Mesendoderm (in vitro differentiated cells): Measurements from ENCODE around the gene HECA.
A peak's percentile ranks its signal among the peaks of the same experiment; 100 is the strongest.

Source experiments
- DNase-seq: peaks from one replicate; pipeline ENCODE4 v3.0.0; 2013
- H2AK5ac ChIP-seq: 2 replicates; pipeline ENCODE4 v1.6.1; 2013; ENCODE audit warnings: low read length, inconsistent platforms
- H2BK120ac ChIP-seq: 2 replicates; pipeline ENCODE4 v1.6.1; 2013; ENCODE audit warnings: low read depth, mild to moderate bottlenecking, low read length, moderate library complexity, mixed read lengths
- H2BK15ac ChIP-seq: replicated peaks from 2 replicates; pipeline ENCODE4 v1.6.1; 2013; ENCODE audit warnings: low read depth, mild to moderate bottlenecking, moderate library complexity
- H2BK5ac ChIP-seq: 2 replicates; pipeline ENCODE4 v1.6.1; 2013; ENCODE audit warnings: low read length, inconsistent platforms
- H3K18ac ChIP-seq: 2 replicates; pipeline ENCODE4 v1.6.1; 2013; ENCODE audit warnings: mild to moderate bottlenecking, low read length, mixed read lengths
- H3K23ac ChIP-seq: one replicate; pipeline ENCODE4 v1.6.1; 2013; ENCODE audit warnings: low read length
- H3K27ac ChIP-seq: 2 replicates; pipeline ENCODE4 v1.5.1; 2013; ENCODE audit warnings: low read depth, mild to moderate bottlenecking, inconsistent platforms, low read length, moderate library complexity
- H3K27me3 ChIP-seq: 2 replicates; pipeline ENCODE4 v1.6.1; 2013; ENCODE audit warnings: low read length, control low read depth, mild to moderate bottlenecking, inconsistent platforms; ENCODE audit not compliant: insufficient read depth, poor library complexity
- H3K36me3 ChIP-seq: 2 replicates; pipeline ENCODE4 v1.6.1; 2013; ENCODE audit warnings: low read length, inconsistent platforms; ENCODE audit not compliant: control insufficient read depth, insufficient read depth
- H3K4ac ChIP-seq: one replicate; pipeline ENCODE4 v1.6.1; 2013; ENCODE audit warnings: low read depth, mild to moderate bottlenecking, low read length, moderate library complexity
- H3K4me1 ChIP-seq: 2 replicates; pipeline ENCODE4 v1.6.1; 2013; ENCODE audit warnings: low read depth, low read length, inconsistent platforms; ENCODE audit not compliant: control insufficient read depth
- H3K4me2 ChIP-seq: 2 replicates; pipeline ENCODE4 v1.6.1; 2013; ENCODE audit warnings: low read length
- H3K4me3 ChIP-seq: 2 replicates; pipeline ENCODE4 v1.5.1; 2013; ENCODE audit warnings: mild to moderate bottlenecking, low read length
- H3K56ac ChIP-seq: one replicate; pipeline ENCODE4 v1.6.1; 2013; ENCODE audit warnings: low read length
- H3K79me1 ChIP-seq: 2 replicates; pipeline ENCODE4 v1.6.1; 2013; ENCODE audit warnings: low read length, inconsistent platforms
- H3K79me2 ChIP-seq: 2 replicates; pipeline ENCODE4 v1.6.1; 2013; ENCODE audit warnings: mild to moderate bottlenecking, low read length; ENCODE audit not compliant: control insufficient read depth, insufficient read depth
- H3K9ac ChIP-seq: 2 replicates; pipeline ENCODE4 v1.6.1; 2013; ENCODE audit warnings: low read length, inconsistent platforms
- H4K5ac ChIP-seq: one replicate; pipeline ENCODE4 v1.6.1; 2013; ENCODE audit warnings: low read length
- H4K8ac ChIP-seq: one replicate; pipeline ENCODE4 v1.6.1; 2013; ENCODE audit warnings: low read depth, mild to moderate bottlenecking, control low read depth, low read length, moderate library complexity
- WGBS: extraction: QIAGEN DNeasy Blood & Tissue Kit; methylation state at CpG from one replicate; pipeline ENCODE4 v1.1.7; 2013; ENCODE audit warnings: low lambda C conversion rate, missing lambda C conversion rate; ENCODE audit not compliant: insufficient coverage; ENCODE audit errors: extremely low coverage; 5-methylcytosine and 5-hydroxymethylcytosine counted together

The HECA gene

DNA sequence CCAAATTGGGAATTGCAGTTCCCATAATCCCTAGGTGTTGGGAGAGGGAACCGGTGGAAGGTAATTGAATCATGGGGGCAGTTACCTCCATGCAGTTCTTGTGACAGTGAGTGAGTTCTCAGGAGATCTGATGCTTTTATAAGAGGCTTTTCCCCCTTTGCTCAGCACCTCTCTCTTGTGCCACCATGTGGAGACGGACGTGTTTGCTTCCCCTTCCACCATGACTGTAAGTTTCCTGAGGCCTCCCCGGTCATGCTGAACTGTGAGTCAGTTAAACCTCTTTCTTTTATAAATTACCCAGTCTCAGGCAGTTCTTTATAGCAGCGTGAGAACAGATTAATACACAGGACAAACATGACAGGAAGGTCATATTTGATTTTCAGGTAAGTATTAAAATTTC, 25.3 kb upstream of the HECA start:
- H2BK120ac ChIP-seq = no peak overlapping the region
- H3K23ac ChIP-seq = no peak overlapping the region
- no peak overlapping the region for H2BK5ac ChIP-seq
- H3K4ac ChIP-seq = no peak overlapping the region
- WGBS = no CpG with 5 or more reads among the region's 5 CpGs
- no peaks in the 10 kb centered on the region for H3K36me3 ChIP-seq
- no peak overlapping the region for H3K56ac ChIP-seq
- no peak overlapping the region for H3K4me3 ChIP-seq
- H3K27ac ChIP-seq = no peak overlapping the region
- no peak overlapping the region for H4K8ac ChIP-seq
- no peak overlapping the region for H3K4me2 ChIP-seq
- peak; percentile 85 for DNase-seq
- no peak overlapping the region for H3K18ac ChIP-seq
- no peak overlapping the region for H2AK5ac ChIP-seq
- H4K5ac ChIP-seq = no peak overlapping the region
- H3K9ac ChIP-seq = no peak overlapping the region
- H3K79me1 ChIP-seq = no peaks in the 10 kb centered on the region
- no peaks in the 10 kb centered on the region for H3K79me2 ChIP-seq
- H2BK15ac ChIP-seq = no peak overlapping the region
- H3K4me1 ChIP-seq = no peaks in the 10 kb centered on the region
- no peaks in the 10 kb centered on the region for H3K27me3 ChIP-seq

DNA sequence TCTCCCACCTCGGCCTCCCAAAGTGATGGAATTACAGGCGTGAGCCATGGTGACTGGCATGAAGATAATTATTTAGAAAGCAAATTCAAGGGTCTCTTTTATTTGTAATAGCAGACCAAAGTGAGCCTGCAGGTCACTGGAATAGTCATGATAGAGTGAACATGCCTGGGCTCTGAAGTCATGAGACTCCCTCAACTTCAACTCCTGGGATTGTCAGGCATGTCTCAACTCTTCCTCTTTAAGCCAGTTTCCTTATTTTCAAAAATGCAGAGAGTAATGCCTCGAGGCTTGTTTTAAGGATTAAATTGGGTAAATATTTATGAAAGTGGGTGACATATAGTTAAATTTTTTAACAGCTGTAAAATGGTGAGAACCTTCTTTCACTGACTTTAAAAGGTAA, 22.7 kb upstream of the HECA start:
- Histone ChIP-seq H3K23ac (no peak overlapping the region), H2BK5ac (no peak overlapping the region), H2BK120ac (no peak overlapping the region), H3K4me2 (no peak overlapping the region), H3K18ac (no peak overlapping the region), H3K27ac (no peak overlapping the region), H3K79me2 (no peaks in the 10 kb centered on the region), H4K8ac (no peak overlapping the region), H3K4me3 (no peak overlapping the region), H3K56ac (no peak overlapping the region), H2BK15ac (no peak overlapping the region), H2AK5ac (no peak overlapping the region), H3K79me1 (no peaks in the 10 kb centered on the region), H3K36me3 (no peaks in the 10 kb centered on the region), H3K4me1 (no peaks in the 10 kb centered on the region), H3K4ac (no peak overlapping the region), H4K5ac (no peak overlapping the region), H3K9ac (no peak overlapping the region), H3K27me3 (no peaks in the 10 kb centered on the region)
- peak; percentile 32 for DNase-seq
- WGBS = 100% methylated on average over 1 of the region's 3 CpGs

DNA sequence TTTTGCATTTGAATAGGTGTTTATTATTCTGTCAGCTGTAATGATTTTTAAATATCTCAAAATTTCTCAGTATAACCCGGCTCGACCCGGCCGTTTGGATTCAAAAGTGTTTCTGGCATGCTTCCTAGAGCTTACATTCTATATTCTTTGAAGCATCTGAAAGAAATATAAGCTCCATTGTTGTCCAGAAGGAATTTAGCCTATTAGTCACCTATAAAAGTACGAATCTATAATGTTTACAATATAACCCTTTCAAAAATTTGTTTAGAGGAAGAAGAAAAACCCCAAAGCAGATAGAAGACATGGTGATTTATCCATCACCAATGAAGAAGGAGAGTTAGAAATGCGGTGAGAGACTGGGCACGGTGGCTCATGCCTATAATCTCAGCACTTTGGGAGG, 22.3 kb upstream of the HECA start:
- no peaks in the 10 kb centered on the region for H3K79me2 ChIP-seq
- no peak overlapping the region for H4K5ac ChIP-seq
- no peak overlapping the region for H3K4me2 ChIP-seq
- no peaks in the 10 kb centered on the region for H3K4me1 ChIP-seq
- no peak overlapping the region for H3K56ac ChIP-seq
- H3K79me1 ChIP-seq = no peaks in the 10 kb centered on the region
- H2BK15ac ChIP-seq = no peak overlapping the region
- no peak overlapping the region for H2AK5ac ChIP-seq
- DNase-seq = no peak
- H3K23ac ChIP-seq = no peak overlapping the region
- no peak overlapping the region for H2BK120ac ChIP-seq
- no peak overlapping the region for H3K18ac ChIP-seq
- no peak overlapping the region for H3K27ac ChIP-seq
- no CpG with 5 or more reads among the region's 7 CpGs for WGBS
- no peaks in the 10 kb centered on the region for H3K27me3 ChIP-seq
- H3K4ac ChIP-seq = no peak overlapping the region
- H4K8ac ChIP-seq = no peak overlapping the region
- no peak overlapping the region for H3K4me3 ChIP-seq
- no peak overlapping the region for H2BK5ac ChIP-seq
- no peak overlapping the region for H3K9ac ChIP-seq
- H3K36me3 ChIP-seq = no peaks in the 10 kb centered on the region

DNA sequence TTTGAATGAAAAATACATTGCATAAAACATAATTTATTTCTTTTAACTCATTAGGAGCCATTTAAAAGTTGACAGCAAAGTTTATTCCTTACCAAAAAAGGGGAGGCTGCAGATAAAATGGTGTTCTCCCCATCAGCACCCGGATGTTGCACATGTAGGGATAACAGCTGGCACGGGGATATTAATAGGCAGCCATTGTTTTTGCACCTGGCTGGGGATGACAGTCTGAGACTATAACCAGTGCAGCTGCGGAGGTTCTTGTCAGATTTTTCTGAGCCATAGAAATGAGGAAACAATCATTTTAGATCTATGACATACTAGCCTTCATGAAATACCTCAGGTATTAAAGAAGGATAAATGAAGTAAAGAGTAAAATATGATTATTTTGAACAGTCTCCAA, 20.1 kb upstream of the HECA start:
- no CpG with 5 or more reads among the region's 3 CpGs for WGBS
- H3K4me3 ChIP-seq = no peak overlapping the region
- H3K27ac ChIP-seq = no peak overlapping the region

DNA sequence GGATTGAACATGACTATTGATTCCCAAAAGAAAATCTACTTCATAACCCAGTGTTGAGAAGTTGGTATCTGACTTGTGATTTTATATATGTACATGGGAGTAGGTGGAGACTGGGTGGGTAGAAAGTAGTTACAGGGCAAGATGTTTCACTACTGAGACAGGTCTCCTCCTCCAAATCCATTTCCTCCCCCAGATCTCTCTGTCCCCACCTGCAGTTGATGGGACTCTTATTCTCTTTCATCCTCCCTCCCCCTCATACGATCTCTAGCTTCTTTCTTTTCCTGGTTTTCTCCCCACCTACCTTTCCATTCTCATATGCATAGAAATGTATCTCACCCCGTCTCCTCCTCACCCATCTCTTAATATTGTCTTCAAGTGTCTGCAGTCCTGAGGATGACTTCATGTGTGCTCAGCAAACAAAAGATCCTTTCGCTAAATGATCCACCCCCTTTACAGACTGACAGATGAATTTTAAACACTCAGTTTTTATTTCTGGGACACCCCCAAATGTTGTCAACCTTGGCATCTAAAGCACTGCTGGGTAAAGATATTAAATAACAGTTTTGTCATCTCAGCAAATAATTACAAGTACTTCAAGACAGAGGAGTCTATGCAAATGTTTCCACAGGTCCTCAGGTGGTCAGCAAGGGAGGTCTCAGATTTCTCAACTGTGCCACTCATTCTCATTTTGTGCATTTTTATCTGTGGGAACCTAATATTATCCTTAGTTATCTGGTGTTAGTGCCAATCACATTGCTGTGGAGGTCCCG, 18.7 kb upstream of the HECA start:
- Histone ChIP-seq H3K56ac (no peak overlapping the region), H3K79me1 (no peaks in the 10 kb centered on the region), H2BK120ac (no peak overlapping the region), H2BK5ac (no peak overlapping the region), H3K4me1 (no peaks in the 10 kb centered on the region), H3K4ac (no peak overlapping the region), H2BK15ac (no peak overlapping the region), H2AK5ac (no peak overlapping the region), H3K4me3 (no peak overlapping the region), H4K5ac (no peak overlapping the region), H3K18ac (no peak overlapping the region), H3K27me3 (no peaks in the 10 kb centered on the region), H3K4me2 (no peak overlapping the region), H3K27ac (no peak overlapping the region), H3K79me2 (no peaks in the 10 kb centered on the region), H3K9ac (no peak overlapping the region), H3K36me3 (no peaks in the 10 kb centered on the region), H3K23ac (no peak overlapping the region), H4K8ac (peak overlapping the region; percentile 56)
- no peak for DNase-seq
- WGBS = no CpG with 5 or more reads among the region's 4 CpGs

More for the DNA sequence above, 20.1 kb upstream of the HECA start:
- no peak overlapping the region for H2BK15ac ChIP-seq
- no peak overlapping the region for H2AK5ac ChIP-seq
- no peaks in the 10 kb centered on the region for H3K27me3 ChIP-seq
- H3K9ac ChIP-seq = no peak overlapping the region
- H3K36me3 ChIP-seq = no peaks in the 10 kb centered on the region
- no peak overlapping the region for H4K8ac ChIP-seq
- H3K4me2 ChIP-seq = no peak overlapping the region
- no peaks in the 10 kb centered on the region for H3K4me1 ChIP-seq
- no peak overlapping the region for H3K18ac ChIP-seq
- DNase-seq = no peak
- H3K4ac ChIP-seq = no peak overlapping the region
- no peak overlapping the region for H2BK5ac ChIP-seq
- no peak overlapping the region for H4K5ac ChIP-seq
- H3K23ac ChIP-seq = no peak overlapping the region
- H3K79me2 ChIP-seq = no peaks in the 10 kb centered on the region
- H3K79me1 ChIP-seq = no peaks in the 10 kb centered on the region
- no peak overlapping the region for H2BK120ac ChIP-seq
- H3K56ac ChIP-seq = no peak overlapping the region

DNA sequence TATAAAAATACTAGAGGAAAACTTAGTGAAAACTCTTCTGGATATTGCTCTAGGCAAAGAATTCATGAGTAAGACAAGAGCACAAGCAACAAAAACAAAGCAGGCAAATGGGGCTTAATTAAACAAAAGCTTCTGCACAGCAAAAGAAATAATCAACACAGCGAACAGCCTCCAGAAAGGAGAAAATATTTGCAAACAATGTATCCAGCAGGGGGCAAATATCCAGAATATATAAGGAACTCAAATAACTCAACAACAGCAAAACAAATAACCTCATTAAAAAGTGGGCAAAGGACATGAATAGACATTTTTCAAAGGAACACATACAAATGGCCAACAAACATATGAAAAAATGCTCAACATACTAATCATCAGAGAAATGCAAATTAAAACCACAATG, 17.1 kb upstream of the HECA start:
- DNase-seq = no peak

More for the DNA sequence above, 17.1 kb upstream of the HECA start:
- Histone ChIP-seq H2BK120ac (no peak overlapping the region), H3K27me3 (no peaks in the 10 kb centered on the region), H3K79me1 (no peaks in the 10 kb centered on the region), H3K4me1 (no peaks in the 10 kb centered on the region), H3K18ac (no peak overlapping the region), H4K8ac (no peak overlapping the region), H3K4ac (no peak overlapping the region), H3K4me3 (no peak overlapping the region), H4K5ac (no peak overlapping the region), H3K23ac (no peak overlapping the region), H3K56ac (no peak overlapping the region), H3K27ac (no peak overlapping the region), H3K4me2 (no peak overlapping the region), H2AK5ac (no peak overlapping the region), H2BK5ac (no peak overlapping the region), H2BK15ac (no peak overlapping the region), H3K79me2 (no peaks in the 10 kb centered on the region), H3K9ac (no peak overlapping the region), H3K36me3 (no peaks in the 10 kb centered on the region)
- WGBS = no CpG with 5 or more reads among the region's 1 CpG
